Measurements from ENCODE around the gene PON3.

Gene PON3

GRCh38 chr7:95335093-95335492 lies 61.1 kb downstream of the PON3 start:
- no peak for DNase-seq

- DNase-seq = no peak
These were observed 61.7 kb downstream of the PON3 start for GRCh38 chr7:95334447-95334846.

- no peak for DNase-seq
These were observed 65.2 kb downstream of the PON3 start for GRCh38 chr7:95330961-95331337.

- DNase-seq = no peak
These were observed 65.8 kb downstream of the PON3 start for GRCh38 chr7:95330204-95330960.

- DNase-seq = no peak
These were observed 68.8 kb downstream of the PON3 start for GRCh38 chr7:95327356-95327755.

- no peak for DNase-seq
These were observed 71.7 kb downstream of the PON3 start, which contains the start of gene PON1 for GRCh38 chr7:95324431-95324830. Gene PON1 (minus strand): TSS chr7:95324532. CDS start chr7:95324475, 57 bp downstream.

GRCh38 chr7:95323410-95324129 lies 72.6 kb downstream of the PON3 start:
- no peak for DNase-seq

- no peak for DNase-seq
These were observed 73.3 kb downstream of the PON3 start for GRCh38 chr7:95322854-95323253.

- no peak for DNase-seq
These were observed 73.8 kb downstream of the PON3 start for GRCh38 chr7:95322396-95322795.

- DNase-seq = no peak
These were observed 74.5 kb downstream of the PON3 start for GRCh38 chr7:95321720-95322119.

GRCh38 chr7:95320651-95321050 lies 75.5 kb downstream of the PON3 start:
- no peak for DNase-seq

GRCh38 chr7:95319570-95319969 lies 76.6 kb downstream of the PON3 start:
- DNase-seq = no peak

GRCh38 chr7:95318501-95319100 lies 77.6 kb downstream of the PON3 start:
- no peak for DNase-seq

- DNase-seq = no peak
These were observed 78.2 kb downstream of the PON3 start for GRCh38 chr7:95317966-95318365.

GRCh38 chr7:95317546-95317945 lies 78.6 kb downstream of the PON3 start:
- DNase-seq = no peak

GRCh38 chr7:95316588-95316987 lies 79.6 kb downstream of the PON3 start:
- DNase-seq = no peak

- no peak for DNase-seq
These were observed 83.6 kb downstream of the PON3 start for GRCh38 chr7:95312561-95312960.

- DNase-seq = no peak
These were observed 84.8 kb downstream of the PON3 start for GRCh38 chr7:95311389-95311788.

- no peak for DNase-seq
These were observed 86.2 kb downstream of the PON3 start for GRCh38 chr7:95309951-95310350.
